ENCODE measurements around the gene NBDY. TPM values are rescaled to one million over a fixed set of nuclear protein-coding genes. Genes with fewer than 3 reads are reported as not detected.
A peak's percentile ranks its signal among the peaks of the same experiment; 100 is the strongest.

Gene NBDY
- total RNA-seq, 4 donors from 2014 or later = 0.51 to 40.4 (median 13.3) TPM

GRCh38 chrX:56782352-56782751 lies 53.3 kb downstream of the NBDY start:
- H3K27ac ChIP-seq = peak overlapping the region in 1 of 2 donors; percentile 71
- intact Hi-C loops (cut with DNase I; ENCODE audit: low total_unique reads) = no loop called here

GRCh38 chrX:56782791-56783449 lies 53.9 kb downstream of the NBDY start:
- H3K4me1 ChIP-seq = no peaks in the 10 kb centered on the region
- H3K36me3 ChIP-seq = no peaks in the 10 kb centered on the region
- TF ChIP-seq POLR2A (IDR thresholded peaks at IDR 0.05) = no peak
- no peak for TF ChIP-seq CTCF (IDR thresholded peaks at IDR 0.05)
- H3K27ac ChIP-seq = peak overlapping the region; percentile 71 to 84
- DNase-seq = no peak
- H3K4me3 ChIP-seq = peak overlapping the region; percentile 25 to 28
- H3K9me3 ChIP-seq = no peaks in the 10 kb centered on the region
- intact Hi-C loops (cut with DNase I; ENCODE audit: low total_unique reads) = no loop called here
- no peaks in the 10 kb centered on the region for H3K27me3 ChIP-seq

More at GRCh38 chrX:56782352-56782751, 53.3 kb downstream of the NBDY start:
- no peaks in the 10 kb centered on the region for H3K9me3 ChIP-seq
- no peak overlapping the region for H3K4me3 ChIP-seq
- TF ChIP-seq POLR2A (IDR thresholded peaks at IDR 0.05) (no peak), CTCF (IDR thresholded peaks at IDR 0.05) (no peak)
- no peaks in the 10 kb centered on the region for H3K4me1 ChIP-seq
- H3K27me3 ChIP-seq = no peaks in the 10 kb centered on the region
- DNase-seq = no peak
- H3K36me3 ChIP-seq = no peaks in the 10 kb centered on the region

GRCh38 chrX:56783450-56783831 lies 54.4 kb downstream of the NBDY start:
- intact Hi-C loops (cut with DNase I; ENCODE audit: low total_unique reads) = no loop called here
- DNase-seq = peak; percentile 82 to 87
- no peaks in the 10 kb centered on the region for H3K4me1 ChIP-seq
- no peaks in the 10 kb centered on the region for H3K9me3 ChIP-seq
- H3K27ac ChIP-seq = peak overlapping the region; percentile 71 to 84
- no peaks in the 10 kb centered on the region for H3K27me3 ChIP-seq
- H3K4me3 ChIP-seq = peak overlapping the region; percentile 25 to 28
- TF ChIP-seq CTCF (IDR thresholded peaks at IDR 0.05) (peak; percentile 37 to 66 (median 44)), POLR2A (IDR thresholded peaks at IDR 0.05) (no peak)
- H3K36me3 ChIP-seq = no peaks in the 10 kb centered on the region

- Histone ChIP-seq H3K27ac (no peak overlapping the region), H3K36me3 (no peaks in the 10 kb centered on the region), H3K4me3 (no peak overlapping the region), H3K27me3 (no peaks in the 10 kb centered on the region), H3K4me1 (no peaks in the 10 kb centered on the region), H3K9me3 (no peaks in the 10 kb centered on the region)
- TF ChIP-seq CTCF (IDR thresholded peaks at IDR 0.05) (no peak), POLR2A (IDR thresholded peaks at IDR 0.05) (no peak)
- DNase-seq = peak in 1 of 2 donors; percentile 11
- intact Hi-C loops (cut with DNase I; ENCODE audit: low total_unique reads) = no loop called here
These were observed 55.1 kb downstream of the NBDY start for GRCh38 chrX:56783996-56784620.

GRCh38 chrX:56784666-56785065 lies 55.6 kb downstream of the NBDY start:
- no peaks in the 10 kb centered on the region for H3K4me1 ChIP-seq
- no peak for DNase-seq
- no peaks in the 10 kb centered on the region for H3K36me3 ChIP-seq
- no peaks in the 10 kb centered on the region for H3K27me3 ChIP-seq
- H3K9me3 ChIP-seq = no peaks in the 10 kb centered on the region
- TF ChIP-seq CTCF (IDR thresholded peaks at IDR 0.05) (no peak), POLR2A (IDR thresholded peaks at IDR 0.05) (no peak)
- intact Hi-C loops (cut with DNase I; ENCODE audit: low total_unique reads) = no loop called here
- no peak overlapping the region for H3K27ac ChIP-seq
- H3K4me3 ChIP-seq = no peak overlapping the region

Measured in uterus (tissue), 4 donors.